ENCODE measurements around the gene LRRC4C. TPM values are rescaled to one million over a fixed set of nuclear protein-coding genes. Genes with fewer than 3 reads are reported as not detected.
"Not testable (repeated sequence)": the region's sequence is repeated elsewhere in the genome, so short reads cannot be mapped to it uniquely, and the experiment has no call there.

Gene LRRC4C
- total RNA-seq, 6 experiments from 2014 or later = not detected

- H3K9me3 Mint-ChIP-seq = peaks cover 26% of the 10 kb centered on the region
- TF ChIP-seq CTCF (IDR thresholded peaks at IDR 0.05) = no peak
- no peaks in the 10 kb centered on the region for H3K4me1 Mint-ChIP-seq (ENCODE audit: low read depth)
- no peak overlapping the region for H3K27ac Mint-ChIP-seq
- no peaks in the 10 kb centered on the region for H3K36me3 Mint-ChIP-seq (ENCODE audit: low read depth)
- H3K4me3 Mint-ChIP-seq = no peak overlapping the region
- H3K27me3 Mint-ChIP-seq (ENCODE audit: insufficient read depth) = no peaks in the 10 kb centered on the region
- no peak for DNase-seq
Observed at GRCh38 chr11:40952479-40952878, 507.0 kb downstream of the LRRC4C start.

GRCh38 chr11:40938002-40938401 is 521.5 kb downstream of the LRRC4C start:
- TF ChIP-seq CTCF (IDR thresholded peaks at IDR 0.05) = no peak
- H3K4me1 Mint-ChIP-seq (ENCODE audit: low read depth) = no peaks in the 10 kb centered on the region
- H3K36me3 Mint-ChIP-seq (ENCODE audit: low read depth) = no peaks in the 10 kb centered on the region
- H3K27ac Mint-ChIP-seq = no peak overlapping the region
- peaks cover 18% of the 10 kb centered on the region for H3K9me3 Mint-ChIP-seq
- H3K4me3 Mint-ChIP-seq = no peak overlapping the region
- no peaks in the 10 kb centered on the region for H3K27me3 Mint-ChIP-seq (ENCODE audit: insufficient read depth)
- DNase-seq = no peak

GRCh38 chr11:40924915-40925314 is 534.5 kb downstream of the LRRC4C start:
- no peak overlapping the region for H3K27ac Mint-ChIP-seq
- DNase-seq = no peak
- no peaks in the 10 kb centered on the region for H3K4me1 Mint-ChIP-seq (ENCODE audit: low read depth)
- no peaks in the 10 kb centered on the region for H3K27me3 Mint-ChIP-seq (ENCODE audit: insufficient read depth)
- peaks cover 10% of the 10 kb centered on the region for H3K9me3 Mint-ChIP-seq
- H3K36me3 Mint-ChIP-seq (ENCODE audit: low read depth) = no peaks in the 10 kb centered on the region
- no peak overlapping the region for H3K4me3 Mint-ChIP-seq
- no peak for TF ChIP-seq CTCF (IDR thresholded peaks at IDR 0.05)

GRCh38 chr11:40921246-40921645 is 538.2 kb downstream of the LRRC4C start:
- TF ChIP-seq CTCF (IDR thresholded peaks at IDR 0.05) = no peak
- DNase-seq = no peak
- no peaks in the 10 kb centered on the region for H3K4me1 Mint-ChIP-seq (ENCODE audit: low read depth)
- H3K4me3 Mint-ChIP-seq = no peak overlapping the region
- no peak overlapping the region for H3K27ac Mint-ChIP-seq
- H3K27me3 Mint-ChIP-seq (ENCODE audit: insufficient read depth) = no peaks in the 10 kb centered on the region
- H3K9me3 Mint-ChIP-seq = peaks cover 6% of the 10 kb centered on the region
- H3K36me3 Mint-ChIP-seq (ENCODE audit: low read depth) = no peaks in the 10 kb centered on the region

GRCh38 chr11:40910774-40911173 is 548.7 kb downstream of the LRRC4C start:
- not testable (repeated sequence) for H3K27ac Mint-ChIP-seq; H3K36me3 Mint-ChIP-seq (ENCODE audit: low read depth); H3K27me3 Mint-ChIP-seq (ENCODE audit: insufficient read depth); H3K4me3 Mint-ChIP-seq; DNase-seq; H3K4me1 Mint-ChIP-seq (ENCODE audit: low read depth)
- H3K9me3 Mint-ChIP-seq = peaks cover 26% of the 10 kb centered on the region

- no peak overlapping the region for H3K4me3 Mint-ChIP-seq
- no peaks in the 10 kb centered on the region for H3K27me3 Mint-ChIP-seq (ENCODE audit: insufficient read depth)
- TF ChIP-seq CTCF (IDR thresholded peaks at IDR 0.05) = no peak
- no peaks in the 10 kb centered on the region for H3K36me3 Mint-ChIP-seq (ENCODE audit: low read depth)
- no peak for DNase-seq
- H3K27ac Mint-ChIP-seq = no peak overlapping the region
- H3K9me3 Mint-ChIP-seq = peaks cover 28% of the 10 kb centered on the region
- H3K4me1 Mint-ChIP-seq (ENCODE audit: low read depth) = no peaks in the 10 kb centered on the region
Observed at GRCh38 chr11:40894501-40894900, 565.0 kb downstream of the LRRC4C start.
